SK-N-MC (cell line): Measurements from ENCODE around the gene SSX2IP.

Source experiments
- DNase-seq: peaks from one replicate; pipeline ENCODE4 v3.0.0-alpha.2; 2011; ENCODE audit warnings: low read depth, low spot score
- H3K27ac ChIP-seq: fragments of 200-600 bp; sonication (generic); 2 replicates; pipeline ENCODE4 v1.5.1; 2016; ENCODE audit warnings: mixed run types
- H3K36me3 ChIP-seq: fragments of 200-600 bp; sonication (generic); 2 replicates; pipeline ENCODE4 v1.6.1; 2017; ENCODE audit warnings: antibody characterized with exemption, low read length, mixed read lengths; ENCODE audit not compliant: insufficient read depth
- H3K4me3 ChIP-seq: fragments of 200-600 bp; sonication (generic); 2 replicates; pipeline ENCODE4 v1.5.1; 2016
- H3K9ac ChIP-seq: fragments of 200-600 bp; sonication (generic); 2 replicates; pipeline ENCODE4 v1.8.0; 2017; ENCODE audit warnings: mixed run types, mixed read lengths; ENCODE audit not compliant: insufficient read length
- H3K9me3 ChIP-seq: fragments of 200-600 bp; sonication (generic); 2 replicates; pipeline ENCODE4 v1.6.1; 2017; ENCODE audit warnings: low read depth, mild to moderate bottlenecking, antibody characterized with exemption, low read length, moderate library complexity, mixed read lengths
- EZH2 ChIP-seq: fragments of 200-600 bp; sonication (generic); IDR thresholded peaks from one replicate; pipeline ENCODE4 v1.6.1; 2017; ENCODE audit warnings: antibody characterized with exemption
- FOXP2 ChIP-seq: optimal IDR thresholded peaks from 2 replicates; pipeline ENCODE3; 2011; ENCODE audit warnings: mild to moderate bottlenecking, moderate library complexity; ENCODE audit not compliant: insufficient read depth; ENCODE audit errors: extremely low read length, control extremely low read depth
- POLR2AphosphoS5 ChIP-seq: IDR thresholded peaks from 2 replicates; pipeline ENCODE4 v1.6.1; 2012; ENCODE audit warnings: mild to moderate bottlenecking, low read depth, low read length, borderline replicate concordance

Gene SSX2IP

DNA sequence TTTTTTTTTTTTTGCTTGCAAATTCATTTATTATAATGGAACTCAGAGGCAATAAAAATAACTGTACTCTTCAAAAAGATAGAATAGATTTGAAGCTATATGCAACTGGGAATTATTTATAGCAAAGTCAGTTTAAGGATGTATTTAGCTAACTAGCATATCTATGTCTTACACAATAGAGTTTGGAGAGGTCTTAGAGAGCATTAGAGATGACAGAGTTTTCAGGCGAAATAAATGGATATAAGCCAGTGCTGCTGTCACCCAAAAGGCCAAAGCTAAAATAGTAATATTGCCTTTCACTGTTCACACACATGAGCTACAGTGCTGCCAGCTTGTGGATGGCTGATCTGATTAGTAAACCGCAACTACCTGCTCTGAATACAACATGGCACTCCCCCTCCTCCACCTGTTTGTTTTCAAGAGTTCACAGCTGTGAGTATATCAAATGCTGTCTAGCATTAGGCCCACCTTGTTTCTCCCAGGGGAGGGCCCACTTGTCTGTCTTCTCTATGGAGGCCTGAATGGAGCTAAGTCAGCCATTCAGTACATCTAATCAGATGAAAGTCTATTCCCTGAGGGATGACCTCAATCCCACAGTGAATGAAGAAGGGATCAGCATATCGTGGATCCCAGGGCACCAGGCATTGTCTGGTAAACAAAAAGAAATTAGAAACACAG is 25.2 kb upstream of the SSX2IP start:
- no peak for DNase-seq

DNA sequence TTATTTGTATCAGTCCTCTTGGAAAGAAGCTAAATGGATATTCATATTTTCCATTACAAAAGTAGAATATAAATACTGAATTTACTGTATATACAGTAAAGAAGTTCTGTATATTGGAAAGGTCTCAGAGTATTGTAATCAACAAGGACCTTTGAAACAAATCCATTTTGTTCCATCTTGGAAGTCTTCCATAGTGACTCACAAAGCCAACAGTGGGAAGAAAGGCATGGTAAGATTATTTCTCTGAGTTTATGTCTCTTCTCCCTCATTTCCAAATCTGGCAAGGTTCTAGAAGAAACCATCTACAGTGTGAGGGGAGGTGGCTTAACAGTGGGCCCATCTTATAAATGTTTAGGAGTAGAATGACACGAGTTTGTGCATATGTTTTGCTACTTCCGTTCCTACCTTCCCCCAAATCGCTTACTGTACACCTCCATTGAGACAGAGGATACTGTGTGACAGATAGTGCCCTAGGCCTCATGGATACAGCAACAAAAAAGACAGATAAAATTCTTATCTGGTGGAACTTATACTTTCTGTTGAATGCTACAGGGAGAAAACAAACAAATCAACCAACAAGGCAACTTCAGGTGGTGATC is 22.1 kb upstream of the SSX2IP start:
- no peak for DNase-seq
- Histone ChIP-seq H3K4me3 (no peak overlapping the region), H3K9me3 (no peaks in the 10 kb centered on the region), H3K9ac (no peak overlapping the region), H3K27ac (no peak overlapping the region), H3K36me3 (no peaks in the 10 kb centered on the region)
- TF ChIP-seq POLR2AphosphoS5, result no peak
- no peak for TF ChIP-seq EZH2
- no peak for TF ChIP-seq FOXP2

More for the DNA sequence above, 25.2 kb upstream of the SSX2IP start:
- Histone ChIP-seq H3K9ac (no peak overlapping the region), H3K9me3 (no peaks in the 10 kb centered on the region), H3K27ac (no peak overlapping the region), H3K36me3 (no peaks in the 10 kb centered on the region), H3K4me3 (no peak overlapping the region)
- no peak for TF ChIP-seq FOXP2
- TF ChIP-seq EZH2, result no peak
- no peak for TF ChIP-seq POLR2AphosphoS5

GRCh38 chr1:84711869-84712268 is 21.6 kb upstream of the SSX2IP start:
- Histone ChIP-seq H3K4me3 (no peak overlapping the region), H3K9ac (no peak overlapping the region), H3K27ac (no peak overlapping the region), H3K36me3 (no peaks in the 10 kb centered on the region), H3K9me3 (no peaks in the 10 kb centered on the region)
- no peak for DNase-seq
- no peak for TF ChIP-seq POLR2AphosphoS5
- no peak for TF ChIP-seq FOXP2
- TF ChIP-seq EZH2, result no peak

DNA sequence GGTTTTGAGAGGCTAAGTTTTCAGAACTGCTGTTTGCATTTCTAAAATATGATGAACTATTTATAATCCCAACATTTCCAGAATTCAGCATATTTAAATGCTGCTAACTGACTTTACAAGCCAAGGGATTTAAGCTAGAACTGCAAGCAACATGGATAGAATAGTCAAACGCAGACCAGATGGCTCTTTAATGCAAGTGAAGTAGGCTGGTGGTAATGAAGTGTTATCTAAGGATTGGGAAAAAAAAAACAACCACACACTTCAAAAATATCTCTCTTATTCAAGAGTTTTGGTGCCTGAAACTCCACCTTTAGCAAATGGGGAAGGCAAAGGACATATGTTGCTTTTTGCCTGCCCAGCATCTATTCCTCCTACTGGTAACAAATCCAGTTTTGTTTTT is 20.9 kb upstream of the SSX2IP start:
- Histone ChIP-seq H3K27ac (peak overlapping the region; percentile 82), H3K9me3 (no peaks in the 10 kb centered on the region), H3K9ac (peak overlapping the region; percentile 30), H3K4me3 (peak overlapping the region; percentile 26), H3K36me3 (no peaks in the 10 kb centered on the region)
- TF ChIP-seq FOXP2, result no peak
- TF ChIP-seq EZH2, result no peak
- no peak for TF ChIP-seq POLR2AphosphoS5
- peak; percentile 22 for DNase-seq

- H3K9ac ChIP-seq, result no peak overlapping the region
- DNase-seq, result no peak
- TF ChIP-seq POLR2AphosphoS5, result no peak
- TF ChIP-seq EZH2, result no peak
- TF ChIP-seq FOXP2, result no peak
- no peaks in the 10 kb centered on the region for H3K9me3 ChIP-seq
- H3K27ac ChIP-seq, result no peak overlapping the region
- no peaks in the 10 kb centered on the region for H3K36me3 ChIP-seq
- no peak overlapping the region for H3K4me3 ChIP-seq
Measured at GRCh38 chr1:84709131-84709530, 18.9 kb upstream of the SSX2IP start.

DNA sequence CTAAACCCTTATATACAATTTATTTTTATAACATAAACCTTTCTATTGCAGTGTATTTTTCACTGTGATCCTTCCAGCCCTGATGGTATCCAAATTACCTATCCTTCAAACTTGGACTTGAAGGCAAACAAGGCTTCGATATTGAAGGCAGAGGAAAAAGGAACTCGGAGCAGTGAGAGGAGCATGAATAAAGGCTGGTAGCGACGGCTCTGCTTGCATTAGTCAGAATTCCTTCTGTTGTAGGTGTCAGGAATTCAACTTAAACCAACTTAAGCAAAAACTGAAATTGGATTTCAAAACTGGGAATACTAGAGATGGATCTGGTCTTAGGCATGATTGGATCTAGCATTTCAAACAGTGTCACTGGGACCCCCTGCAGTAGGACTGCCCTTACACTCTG is 17.8 kb upstream of the SSX2IP start:
- H3K4me3 ChIP-seq, result no peak overlapping the region
- DNase-seq, result no peak
- TF ChIP-seq EZH2 (no peak), FOXP2 (no peak), POLR2AphosphoS5 (no peak)

DNA sequence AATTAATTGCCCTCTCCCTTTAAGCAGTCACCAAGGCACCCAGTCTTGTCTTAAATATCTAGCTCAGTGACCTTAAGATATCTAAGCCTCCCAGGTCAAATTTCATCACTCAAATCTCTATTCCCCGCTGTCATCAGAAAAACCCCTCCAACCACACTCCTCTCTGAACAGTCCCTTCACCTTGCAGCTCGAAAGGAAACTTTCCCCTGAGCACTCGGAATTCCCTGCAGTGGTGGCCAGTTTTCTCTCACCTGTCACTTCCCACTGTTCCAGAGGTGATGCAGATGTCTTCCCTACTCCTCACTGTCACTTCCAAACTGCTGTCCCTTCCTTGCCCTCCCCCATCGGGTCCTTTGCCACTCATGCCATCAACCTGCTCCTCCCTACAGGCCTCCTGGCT is 15.3 kb upstream of the SSX2IP start:
- no peak for TF ChIP-seq POLR2AphosphoS5
- TF ChIP-seq EZH2, result no peak
- no peak for TF ChIP-seq FOXP2
- H3K9ac ChIP-seq, result no peak overlapping the region
- no peak for DNase-seq
- H3K27ac ChIP-seq, result no peak overlapping the region
- no peaks in the 10 kb centered on the region for H3K9me3 ChIP-seq
- no peak overlapping the region for H3K4me3 ChIP-seq
- no peaks in the 10 kb centered on the region for H3K36me3 ChIP-seq

More for the DNA sequence above, 17.8 kb upstream of the SSX2IP start:
- H3K27ac ChIP-seq, result no peak overlapping the region
- no peaks in the 10 kb centered on the region for H3K9me3 ChIP-seq
- no peak overlapping the region for H3K9ac ChIP-seq
- no peaks in the 10 kb centered on the region for H3K36me3 ChIP-seq

DNA sequence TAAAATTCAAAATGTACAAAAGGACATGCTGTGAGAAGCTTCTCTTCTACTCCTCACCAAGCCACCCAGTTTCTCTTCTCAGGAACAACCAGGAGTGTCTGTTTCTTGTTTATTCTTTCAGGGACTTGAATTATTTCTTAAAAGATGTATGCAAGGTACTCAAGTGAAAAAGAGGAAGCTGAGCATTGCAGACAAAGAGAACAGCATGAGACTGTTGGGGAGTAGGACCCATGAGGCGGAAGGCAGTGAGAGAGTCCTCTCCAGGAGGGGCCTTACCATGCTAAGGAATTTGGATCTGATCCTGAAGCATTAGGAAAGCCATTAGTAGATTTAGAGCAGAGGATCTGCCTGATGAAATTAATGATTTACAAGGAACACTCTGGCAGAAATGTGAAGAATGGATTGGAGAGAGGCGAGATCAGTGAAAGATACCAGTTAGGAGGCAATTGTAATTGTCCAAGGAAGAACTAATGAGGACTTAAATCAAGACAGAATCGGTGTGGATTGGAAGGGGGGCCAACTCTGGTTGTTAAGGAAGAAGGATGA is 14.7 kb upstream of the SSX2IP start:
- Histone ChIP-seq H3K4me3 (no peak overlapping the region), H3K36me3 (no peaks in the 10 kb centered on the region), H3K9ac (no peak overlapping the region), H3K27ac (0 out of 2 replicates have a peak overlapping the region, but pooled peaks have one; percentile 10), H3K9me3 (no peaks in the 10 kb centered on the region)
- no peak for DNase-seq
- TF ChIP-seq EZH2, result no peak
- no peak for TF ChIP-seq FOXP2
- no peak for TF ChIP-seq POLR2AphosphoS5
